RWPE2 (cell line): ENCODE results near the gene PIK3C2A.
"Not testable (repeated sequence)": the region's sequence is repeated elsewhere in the genome, so short reads cannot be mapped to it uniquely, and the experiment has no call there.

ENCODE experiments used
- ATAC-seq: fragments of 200-7000 bp; cut with Tn5 transposase; 3 replicates; pipeline ENCODE4 v1.9.1; 2021; ENCODE audit warnings: low read depth
- DNase-seq: peaks from one replicate; pipeline ENCODE4 v3.0.0-alpha.2; 2020; ENCODE audit warnings: low spot score
- H3K27ac ChIP-seq: fragments of 450-650 bp; 2 replicates; pipeline ENCODE4 v1.5.1; 2017; ENCODE audit warnings: mild to moderate bottlenecking; ENCODE audit not compliant: poor library complexity, severe bottlenecking
- H3K27me3 ChIP-seq: fragments of 250-450 bp; sonication (Bioruptor Pico); 2 replicates; pipeline ENCODE4 v1.5.1; 2021; ENCODE audit warnings: mild to moderate bottlenecking, moderate library complexity; ENCODE audit not compliant: insufficient read depth, poor library complexity, severe bottlenecking
- H3K36me3 ChIP-seq: fragments of 250-450 bp; sonication (Bioruptor Pico); 2 replicates; pipeline ENCODE4 v1.5.1; 2020; ENCODE audit warnings: low read depth, mild to moderate bottlenecking, moderate library complexity
- H3K4me1 ChIP-seq: fragments of 250-450 bp; sonication (Bioruptor Pico); 2 replicates; pipeline ENCODE4 v1.5.1; 2021; ENCODE audit warnings: mild to moderate bottlenecking, moderate library complexity; ENCODE audit not compliant: insufficient read depth, poor library complexity, severe bottlenecking
- H3K4me3 ChIP-seq: fragments of 250-450 bp; sonication (Bioruptor Pico); 2 replicates; pipeline ENCODE4 v1.5.1; 2021; ENCODE audit warnings: mild to moderate bottlenecking, moderate library complexity; ENCODE audit not compliant: severe bottlenecking
- H3K9me3 ChIP-seq: fragments of 250-450 bp; sonication (Bioruptor Pico); 2 replicates; pipeline ENCODE4 v1.5.1; 2021; ENCODE audit warnings: mild to moderate bottlenecking, moderate library complexity; ENCODE audit not compliant: severe bottlenecking
- CTCF ChIP-seq: fragments of 450-650 bp; IDR thresholded peaks from one replicate; pipeline ENCODE4 v1.5.1; 2017; ENCODE audit warnings: mild to moderate bottlenecking, moderate library complexity; ENCODE audit not compliant: poor library complexity, severe bottlenecking

Gene PIK3C2A

GRCh38 chr11:17250561-17251350 lies 43.0 kb upstream of the PIK3C2A start:
- no peak for DNase-seq
- Histone ChIP-seq H3K27me3 (no peaks in the 10 kb centered on the region), H3K4me3 (no peak overlapping the region), H3K9me3 (no peaks in the 10 kb centered on the region), H3K36me3 (no peaks in the 10 kb centered on the region), H3K27ac (no peak overlapping the region), H3K4me1 (no peaks in the 10 kb centered on the region)
- TF ChIP-seq CTCF = no peak
- peak; percentile 33; the same call in 2 of the 3 replicates for ATAC-seq

- ATAC-seq = no peak; the same call in 2 of the 3 replicates
- Histone ChIP-seq H3K27me3 (no peaks in the 10 kb centered on the region), H3K36me3 (no peaks in the 10 kb centered on the region), H3K4me1 (no peaks in the 10 kb centered on the region), H3K9me3 (no peaks in the 10 kb centered on the region), H3K4me3 (no peak overlapping the region), H3K27ac (no peak overlapping the region)
- TF ChIP-seq CTCF = no peak
- no peak for DNase-seq
Measured at GRCh38 chr11:17244046-17244445, 36.3 kb upstream of the PIK3C2A start.

GRCh38 chr11:17242954-17243353 lies 35.2 kb upstream of the PIK3C2A start:
- ATAC-seq, DNase-seq, H3K27me3 ChIP-seq, H3K36me3 ChIP-seq, H3K27ac ChIP-seq, H3K4me3 ChIP-seq, H3K4me1 ChIP-seq, H3K9me3 ChIP-seq: not testable (repeated sequence)

GRCh38 chr11:17240780-17241179 lies 33.0 kb upstream of the PIK3C2A start:
- Histone ChIP-seq H3K27me3 (no peaks in the 10 kb centered on the region), H3K4me3 (no peak overlapping the region), H3K36me3 (no peaks in the 10 kb centered on the region), H3K27ac (no peak overlapping the region), H3K9me3 (no peaks in the 10 kb centered on the region), H3K4me1 (no peaks in the 10 kb centered on the region)
- DNase-seq (no peak), ATAC-seq (no peak)
- TF ChIP-seq CTCF = no peak

GRCh38 chr11:17239927-17240326 lies 32.1 kb upstream of the PIK3C2A start:
- DNase-seq, ATAC-seq, H3K4me1 ChIP-seq, H3K27me3 ChIP-seq, H3K27ac ChIP-seq, H3K9me3 ChIP-seq, H3K4me3 ChIP-seq, H3K36me3 ChIP-seq: not testable (repeated sequence)

- Histone ChIP-seq H3K27me3 (no peaks in the 10 kb centered on the region), H3K4me3 (no peak overlapping the region), H3K36me3 (no peaks in the 10 kb centered on the region), H3K27ac (no peak overlapping the region), H3K4me1 (no peaks in the 10 kb centered on the region), H3K9me3 (no peaks in the 10 kb centered on the region)
- DNase-seq (no peak), ATAC-seq (no peak)
- TF ChIP-seq CTCF = no peak
Measured at GRCh38 chr11:17238377-17238776, 30.6 kb upstream of the PIK3C2A start.
